HepG2 (cell line): ENCODE measurements around the gene AOX1.

Experiments
- FOXJ3 ChIP-seq: sonication (generic); formaldehyde crosslinking; IDR thresholded peaks from 2 replicates; pipeline ENCODE4 v1.4.0; 2020; ENCODE audit warnings: missing genetic modification reagents, mild to moderate bottlenecking, borderline replicate concordance
- POLR2A ChIP-seq, 2 experiments: IDR thresholded peaks; 2 replicates each; pipeline ENCODE4 v1.6.1; 2011; ENCODE audit warnings: low read depth in 2 of 2, low read length in 2 of 2, mild to moderate bottlenecking in 1 of 2, moderate library complexity in 1 of 2; ENCODE audit not compliant: insufficient read depth in 1 of 2
- REST ChIP-seq, 2 experiments: IDR thresholded peaks; 2 replicates each; pipeline ENCODE4 v1.6.1; 2011 to 2012; ENCODE audit warnings: low read length in 2 of 2, borderline replicate concordance in 1 of 2, low read depth in 1 of 2, mild to moderate bottlenecking in 1 of 2, moderate library complexity in 1 of 2
- ZNF24 ChIP-seq: fragments of 450-650 bp; IDR thresholded peaks from 2 replicates; pipeline ENCODE4 v1.6.1; 2017; ENCODE audit warnings: antibody characterized with exemption, mild to moderate bottlenecking
- ZNF354B ChIP-seq: sonication (generic); formaldehyde crosslinking; IDR thresholded peaks from 2 replicates; pipeline ENCODE4 v1.8.0; 2022; ENCODE audit warnings: mild to moderate bottlenecking, missing genetic modification reagents
- TF ChIP-seq, protein P1 (sequence below): sonication (generic); formaldehyde crosslinking; IDR thresholded peaks from 2 replicates; pipeline ENCODE4 v1.5.0; 2020; ENCODE audit warnings: mild to moderate bottlenecking, missing genetic modification reagents, moderate library complexity

DNA sequence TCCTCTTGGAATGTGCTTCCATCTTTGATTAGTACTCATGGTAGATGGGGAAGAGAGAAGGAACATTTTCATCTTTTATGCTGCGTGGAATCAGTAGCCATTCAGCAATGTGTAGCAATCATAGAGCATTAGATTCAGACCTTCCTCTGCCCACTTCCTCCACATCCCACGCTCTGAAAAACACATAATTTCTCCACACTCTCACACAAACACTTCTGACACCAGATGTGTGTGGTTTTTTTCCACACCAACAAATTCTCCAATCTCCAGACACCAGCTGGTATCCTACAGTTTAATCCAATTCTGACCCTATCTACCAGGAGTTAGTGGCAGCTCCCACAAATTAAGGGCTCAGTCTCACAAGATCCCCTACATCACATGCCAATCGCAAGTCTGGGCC is 103.3 kb downstream of the AOX1 start:
- TF ChIP-seq ZNF24 (no peak), ZNF354B (CRISPR knock-in tag) (no peak), REST (IDR thresholded peaks at IDR 0.05; ENCODE audit: borderline replicate concordance in 1 of 2, low read depth in 1 of 2, low read length in 2 of 2) (no peak), FOXJ3 (CRISPR knock-in tag) (no peak), POLR2A (IDR thresholded peaks at IDR 0.05; ENCODE audit: insufficient read depth in 1 of 2, low read depth in 2 of 2, low read length in 2 of 2) (no peak)
- TF ChIP-seq, protein P1, sequence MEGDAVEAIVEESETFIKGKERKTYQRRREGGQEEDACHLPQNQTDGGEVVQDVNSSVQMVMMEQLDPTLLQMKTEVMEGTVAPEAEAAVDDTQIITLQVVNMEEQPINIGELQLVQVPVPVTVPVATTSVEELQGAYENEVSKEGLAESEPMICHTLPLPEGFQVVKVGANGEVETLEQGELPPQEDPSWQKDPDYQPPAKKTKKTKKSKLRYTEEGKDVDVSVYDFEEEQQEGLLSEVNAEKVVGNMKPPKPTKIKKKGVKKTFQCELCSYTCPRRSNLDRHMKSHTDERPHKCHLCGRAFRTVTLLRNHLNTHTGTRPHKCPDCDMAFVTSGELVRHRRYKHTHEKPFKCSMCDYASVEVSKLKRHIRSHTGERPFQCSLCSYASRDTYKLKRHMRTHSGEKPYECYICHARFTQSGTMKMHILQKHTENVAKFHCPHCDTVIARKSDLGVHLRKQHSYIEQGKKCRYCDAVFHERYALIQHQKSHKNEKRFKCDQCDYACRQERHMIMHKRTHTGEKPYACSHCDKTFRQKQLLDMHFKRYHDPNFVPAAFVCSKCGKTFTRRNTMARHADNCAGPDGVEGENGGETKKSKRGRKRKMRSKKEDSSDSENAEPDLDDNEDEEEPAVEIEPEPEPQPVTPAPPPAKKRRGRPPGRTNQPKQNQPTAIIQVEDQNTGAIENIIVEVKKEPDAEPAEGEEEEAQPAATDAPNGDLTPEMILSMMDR (CRISPR knock-in tag) = no peak
